ENCODE results near the gene SNX21. TPM values are rescaled to one million over a fixed set of nuclear protein-coding genes. Genes with fewer than 3 reads are reported as not detected.
"Not testable (repeated sequence)": the region's sequence is repeated elsewhere in the genome, so short reads cannot be mapped to it uniquely, and the experiment has no call there.

The SNX21 gene
- total RNA-seq, 4 donors from 2014 or later, result 54.0 to 78.5 (median 63.5) TPM

DNA sequence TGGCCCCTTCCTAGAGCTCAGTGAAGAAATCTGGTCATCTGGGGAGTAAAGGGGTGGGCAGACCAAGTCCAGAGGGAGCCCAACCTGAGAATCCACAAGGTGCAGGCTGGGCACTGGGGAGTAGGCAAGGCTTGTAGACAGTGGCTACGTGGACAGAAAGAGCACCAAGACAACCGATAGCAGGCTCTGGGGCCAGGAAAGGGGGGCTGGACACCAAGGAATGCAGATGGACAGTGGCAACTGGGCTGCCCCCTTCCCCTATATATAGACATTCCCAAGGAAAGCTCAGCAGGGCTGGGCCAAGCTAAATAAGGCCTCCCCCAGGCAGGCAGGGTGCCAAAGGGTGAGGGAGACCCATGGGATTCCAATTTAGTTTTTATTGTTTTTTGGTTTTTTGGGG is 5.0 kb upstream of the SNX21 start:
- Histone ChIP-seq H3K36me3 (no peaks in the 10 kb centered on the region), H3K9me3 (peaks cover 0 to 2% (median 0%) of the 10 kb centered on the region in 4 donors), H3K27me3 (peaks cover 0 to 6% (median 0%) of the 10 kb centered on the region in 4 donors), H3K4me3 (no peak overlapping the region), H3K4me1 (peaks cover 29 to 66% (median 44%) of the 10 kb centered on the region in 4 donors), H3K27ac (replicated peaks in 1 of 4) (peak overlapping the region in 3 of 4 donors; percentile 24 to 74 (median 69))
- no peak for TF ChIP-seq EP300 (IDR thresholded peaks at IDR 0.05)
- no peak for TF ChIP-seq POLR2AphosphoS5 (IDR thresholded peaks at IDR 0.05)
- WGBS, result 18% methylated on average over 2 of the region's 2 CpGs
- DNase-seq (ENCODE audit: extremely low spot score), result no peak
- intact Hi-C loops (cut with DNase I), result no loop called here

DNA sequence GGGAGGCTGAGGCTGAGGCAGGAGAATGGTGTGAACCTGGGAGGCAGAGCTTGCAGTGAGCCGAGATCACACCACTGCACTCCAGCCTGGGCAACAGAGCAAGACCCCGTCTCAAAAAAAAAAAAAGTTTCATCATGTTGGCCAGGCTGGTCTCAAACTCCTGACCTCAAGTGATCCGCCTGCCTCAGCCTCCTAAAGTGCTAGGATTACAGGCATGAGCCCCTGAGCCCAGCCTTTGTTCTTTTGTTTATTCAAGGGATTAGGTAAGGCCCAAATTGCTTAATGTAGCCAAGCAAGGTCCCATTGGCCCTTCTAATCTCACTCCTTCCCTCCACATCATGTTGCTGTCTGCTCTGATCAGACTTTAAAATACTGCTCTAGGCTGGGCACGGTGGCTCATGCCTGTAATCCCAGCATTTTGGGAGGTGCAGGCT is 3.9 kb upstream of the SNX21 start:
- H3K27ac ChIP-seq (replicated peaks in 1 of 4); H3K36me3 ChIP-seq; H3K9me3 ChIP-seq; H3K27me3 ChIP-seq; H3K4me3 ChIP-seq; DNase-seq (ENCODE audit: extremely low spot score); intact Hi-C loops (cut with DNase I): not testable (repeated sequence)
- WGBS, result 58% methylated on average over 1 of the region's 4 CpGs
- H3K4me1 ChIP-seq, result peaks cover 25 to 62% (median 39%) of the 10 kb centered on the region in 4 donors

DNA sequence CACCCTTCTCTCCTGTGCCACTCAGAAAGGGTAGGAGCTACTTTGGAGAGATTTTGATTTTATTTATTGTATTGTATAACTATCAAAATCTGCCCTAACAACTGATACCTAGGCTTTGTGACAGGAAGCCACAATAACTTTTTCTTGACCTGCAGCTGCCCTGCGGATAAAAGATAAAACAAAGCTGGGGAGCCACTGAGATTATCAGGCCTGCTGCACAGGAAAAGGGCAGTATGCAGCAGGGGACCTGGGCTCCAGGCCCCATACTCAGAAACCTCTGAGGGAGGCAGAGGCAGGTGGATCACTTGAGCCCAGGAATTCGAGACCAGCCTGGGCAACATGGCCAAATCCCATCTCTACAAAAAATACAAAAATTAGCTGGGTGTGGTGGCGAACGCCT is 980 bp upstream of the SNX21 start:
- Histone ChIP-seq H3K4me1 (peaks cover 35 to 62% (median 51%) of the 10 kb centered on the region in 4 donors), H3K36me3 (peaks cover 0 to 12% (median 4%) of the 10 kb centered on the region in 4 donors), H3K9me3 (peaks cover 0 to 2% (median 0%) of the 10 kb centered on the region in 4 donors), H3K27me3 (no peaks in the 10 kb centered on the region), H3K4me3 (peak overlapping the region; percentile 73 to 95 (median 80)), H3K27ac (replicated peaks in 1 of 4) (peak overlapping the region; percentile 96 to 100 (median 97))
- 75% methylated on average over 4 of the region's 4 CpGs for WGBS
- intact Hi-C loops (cut with DNase I), result no loop called here
- DNase-seq (ENCODE audit: extremely low spot score), result no peak
- TF ChIP-seq, protein P1, sequence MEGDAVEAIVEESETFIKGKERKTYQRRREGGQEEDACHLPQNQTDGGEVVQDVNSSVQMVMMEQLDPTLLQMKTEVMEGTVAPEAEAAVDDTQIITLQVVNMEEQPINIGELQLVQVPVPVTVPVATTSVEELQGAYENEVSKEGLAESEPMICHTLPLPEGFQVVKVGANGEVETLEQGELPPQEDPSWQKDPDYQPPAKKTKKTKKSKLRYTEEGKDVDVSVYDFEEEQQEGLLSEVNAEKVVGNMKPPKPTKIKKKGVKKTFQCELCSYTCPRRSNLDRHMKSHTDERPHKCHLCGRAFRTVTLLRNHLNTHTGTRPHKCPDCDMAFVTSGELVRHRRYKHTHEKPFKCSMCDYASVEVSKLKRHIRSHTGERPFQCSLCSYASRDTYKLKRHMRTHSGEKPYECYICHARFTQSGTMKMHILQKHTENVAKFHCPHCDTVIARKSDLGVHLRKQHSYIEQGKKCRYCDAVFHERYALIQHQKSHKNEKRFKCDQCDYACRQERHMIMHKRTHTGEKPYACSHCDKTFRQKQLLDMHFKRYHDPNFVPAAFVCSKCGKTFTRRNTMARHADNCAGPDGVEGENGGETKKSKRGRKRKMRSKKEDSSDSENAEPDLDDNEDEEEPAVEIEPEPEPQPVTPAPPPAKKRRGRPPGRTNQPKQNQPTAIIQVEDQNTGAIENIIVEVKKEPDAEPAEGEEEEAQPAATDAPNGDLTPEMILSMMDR (IDR thresholded peaks at IDR 0.05), result no peak
- TF ChIP-seq POLR2A (IDR thresholded peaks at IDR 0.05; ENCODE audit: low read depth) (no peak), POLR2AphosphoS5 (IDR thresholded peaks at IDR 0.05) (no peak), EP300 (IDR thresholded peaks at IDR 0.05) (no peak)

DNA sequence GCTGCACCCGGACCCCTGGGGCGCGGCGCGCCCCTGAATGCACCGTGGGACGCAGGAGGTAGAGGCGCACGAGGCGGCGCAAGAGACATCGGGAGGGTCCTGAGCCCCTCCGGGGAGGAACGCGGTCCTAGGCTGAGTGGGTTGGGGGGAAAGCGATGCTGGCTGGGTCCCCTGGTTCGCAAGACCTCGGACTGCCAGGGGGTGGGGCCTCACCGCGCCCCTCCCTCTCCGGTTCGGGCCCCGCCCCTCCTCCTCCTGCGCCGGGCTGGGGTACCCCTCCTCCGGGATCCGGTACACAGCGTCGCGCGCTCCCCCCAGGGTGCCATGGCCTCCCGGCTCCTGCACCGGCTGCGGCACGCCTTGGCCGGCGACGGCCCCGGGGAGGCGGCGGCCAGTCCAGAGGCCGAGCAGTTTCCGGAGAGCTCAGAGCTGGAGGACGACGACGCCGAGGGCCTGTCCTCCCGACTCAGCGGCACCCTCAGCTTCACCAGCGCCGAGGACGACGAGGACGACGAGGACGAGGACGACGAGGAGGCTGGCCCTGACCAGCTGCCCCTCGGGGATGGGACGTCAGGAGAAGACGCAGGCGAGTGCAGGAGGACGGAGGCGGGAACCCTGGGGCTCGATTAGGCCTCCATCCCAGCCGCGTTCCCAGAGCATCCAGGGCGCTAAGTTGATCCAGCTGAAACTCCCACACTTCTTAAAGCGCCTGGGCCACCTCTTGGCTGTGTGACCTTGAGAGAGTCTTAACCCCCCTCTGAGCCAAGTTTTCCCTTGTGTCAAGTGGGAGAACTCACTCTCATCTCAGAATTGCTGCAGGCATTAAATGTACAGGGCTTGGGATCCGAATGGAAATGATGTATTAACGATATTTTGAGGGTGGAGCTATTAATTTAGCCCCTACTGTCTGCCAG is 541 bp downstream of the SNX21 start:
- 10% methylated on average over 10 of the region's 71 CpGs for WGBS
- peak overlapping the region; percentile 73 to 95 (median 80) for H3K4me3 ChIP-seq
- no peak for DNase-seq (ENCODE audit: extremely low spot score)
- H3K36me3 ChIP-seq, result peaks cover 0 to 25% (median 12%) of the 10 kb centered on the region in 4 donors
- H3K9me3 ChIP-seq, result peaks cover 0 to 2% (median 0%) of the 10 kb centered on the region in 4 donors
- H3K4me1 ChIP-seq, result peaks cover 32 to 52% (median 48%) of the 10 kb centered on the region in 4 donors
- H3K27me3 ChIP-seq, result no peaks in the 10 kb centered on the region
- TF ChIP-seq EP300 (IDR thresholded peaks at IDR 0.05), result no peak
- peak; percentile 48 to 66 for TF ChIP-seq POLR2AphosphoS5 (IDR thresholded peaks at IDR 0.05)
- peak; percentile 36 for TF ChIP-seq POLR2A (IDR thresholded peaks at IDR 0.05; ENCODE audit: low read depth)
- H3K27ac ChIP-seq (replicated peaks in 1 of 4), result peak overlapping the region; percentile 96 to 100 (median 97)
- intact Hi-C loops (cut with DNase I), result no loop called here

DNA sequence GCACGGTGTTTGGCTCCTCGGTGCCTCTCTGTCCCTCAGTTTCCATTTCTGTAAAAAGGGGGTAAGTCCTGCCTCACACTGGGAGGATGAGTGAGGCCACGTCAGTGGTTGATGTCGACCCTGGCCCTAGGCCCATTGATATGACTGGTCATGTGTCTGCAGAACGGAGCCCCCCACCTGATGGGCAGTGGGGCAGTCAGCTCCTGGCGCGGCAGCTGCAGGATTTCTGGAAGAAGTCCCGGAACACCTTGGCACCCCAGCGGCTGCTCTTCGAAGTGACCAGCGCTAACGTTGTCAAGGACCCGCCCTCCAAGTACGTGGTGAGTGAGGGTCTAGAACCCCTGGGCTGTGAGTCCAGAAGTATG is 1.2 kb downstream of the SNX21 start:
- Histone ChIP-seq H3K36me3 (peaks cover 0 to 31% (median 16%) of the 10 kb centered on the region in 4 donors), H3K4me3 (peak overlapping the region; percentile 73 to 95 (median 80)), H3K9me3 (peaks cover 0 to 2% (median 0%) of the 10 kb centered on the region in 4 donors), H3K27me3 (no peaks in the 10 kb centered on the region), H3K4me1 (peaks cover 32 to 53% (median 48%) of the 10 kb centered on the region in 4 donors), H3K27ac (replicated peaks in 1 of 4) (peak overlapping the region; percentile 96 to 100 (median 97))
- 62% methylated on average over 12 of the region's 14 CpGs for WGBS
- intact Hi-C loops (cut with DNase I), result no loop called here
- no peak for DNase-seq (ENCODE audit: extremely low spot score)
- TF ChIP-seq EP300 (IDR thresholded peaks at IDR 0.05) (no peak), POLR2AphosphoS5 (IDR thresholded peaks at IDR 0.05) (no peak), POLR2A (IDR thresholded peaks at IDR 0.05; ENCODE audit: low read depth) (no peak)
- TF ChIP-seq, protein P1 (IDR thresholded peaks at IDR 0.05), result no peak

DNA sequence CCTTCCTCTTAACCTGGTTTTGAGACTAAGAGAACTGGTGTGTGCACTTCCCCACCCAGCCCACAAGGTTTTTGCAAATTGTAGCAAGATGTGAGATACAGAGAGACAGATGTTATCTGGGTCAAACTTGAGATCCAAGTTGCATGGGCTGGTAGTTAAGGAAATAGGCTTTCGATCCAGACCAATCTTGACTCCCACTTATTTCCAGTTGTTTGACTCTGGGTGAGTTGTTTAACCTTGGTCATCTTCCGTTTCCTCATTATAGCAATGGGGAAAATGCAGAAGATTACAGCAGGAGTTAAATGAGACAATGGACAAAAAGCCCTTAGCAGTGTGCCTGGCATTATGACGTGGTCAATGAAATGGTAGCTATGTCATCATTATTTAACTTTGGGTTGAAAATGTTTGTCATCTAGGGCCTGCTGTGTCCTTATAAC is 1.7 kb downstream of the SNX21 start:
- Histone ChIP-seq H3K27me3 (no peaks in the 10 kb centered on the region), H3K36me3 (peaks cover 2 to 37% (median 22%) of the 10 kb centered on the region in 4 donors), H3K27ac (replicated peaks in 1 of 4) (peak overlapping the region; percentile 96 to 100 (median 97)), H3K9me3 (peaks cover 0 to 2% (median 0%) of the 10 kb centered on the region in 4 donors), H3K4me1 (peaks cover 32 to 58% (median 49%) of the 10 kb centered on the region in 4 donors), H3K4me3 (peak overlapping the region; percentile 73 to 95 (median 80))
- DNase-seq (ENCODE audit: extremely low spot score), result no peak
- WGBS, result 45% methylated on average over 3 of the region's 3 CpGs
- TF ChIP-seq, protein P1 (IDR thresholded peaks at IDR 0.05), result no peak
- no peak for TF ChIP-seq EP300 (IDR thresholded peaks at IDR 0.05)
- no peak for TF ChIP-seq POLR2A (IDR thresholded peaks at IDR 0.05; ENCODE audit: low read depth)
- TF ChIP-seq POLR2AphosphoS5 (IDR thresholded peaks at IDR 0.05), result no peak
- intact Hi-C loops (cut with DNase I), result no loop called here
